Measurements from ENCODE around the gene MAPK8IP3.

MAPK8IP3 gene

GRCh38 chr16:1787056-1787321 is 81.0 kb downstream of the MAPK8IP3 start:
- H3K27me3 ChIP-seq (replicated peaks; ENCODE audit: insufficient read depth, low read length) = no peaks in the 10 kb centered on the region
- H4K20me1 ChIP-seq (ENCODE audit: insufficient read depth, low read length) = no peaks in the 10 kb centered on the region
- no peak for DNase-seq
- no peaks in the 10 kb centered on the region for H3K36me3 ChIP-seq (replicated peaks; ENCODE audit: insufficient read depth, low read length)
- no peak overlapping the region for H2AFZ ChIP-seq (ENCODE audit: low read length)
- H3K27ac ChIP-seq (ENCODE audit: low read length) = no peak overlapping the region
- no peaks in the 10 kb centered on the region for H3K4me1 ChIP-seq (ENCODE audit: low read length)
- no peaks in the 10 kb centered on the region for H3K9me2 ChIP-seq (replicated peaks; ENCODE audit: insufficient read depth, low read length)
- no peak overlapping the region for H3K4me2 ChIP-seq (ENCODE audit: low read depth, low read length)
- H3K9me3 ChIP-seq (replicated peaks; ENCODE audit: insufficient read depth, low read length) = no peaks in the 10 kb centered on the region
- H3K4me3 ChIP-seq (ENCODE audit: low read length) = no peak overlapping the region
- no peak overlapping the region for H3K9ac ChIP-seq (ENCODE audit: low read length)
- peaks cover 48% of the 10 kb centered on the region for H3K79me2 ChIP-seq (ENCODE audit: low read length)
- TF ChIP-seq EZH2 (optimal IDR thresholded peaks at IDR 0.05; ENCODE audit: low read depth, low read length) (no peak), CTCF (IDR thresholded peaks at IDR 0.05; ENCODE audit: low read length) (no peak), EZH2phosphoT487 (IDR thresholded peaks at IDR 0.05; ENCODE audit: low read length) (no peak)
- H3F3A ChIP-seq (ENCODE audit: insufficient read depth, low read length) = no peaks in the 10 kb centered on the region

- Histone ChIP-seq H3K9me3 (replicated peaks; ENCODE audit: insufficient read depth, low read length) (no peaks in the 10 kb centered on the region), H3K4me3 (ENCODE audit: low read length) (no peak overlapping the region), H3F3A (ENCODE audit: insufficient read depth, low read length) (no peaks in the 10 kb centered on the region), H3K36me3 (replicated peaks; ENCODE audit: insufficient read depth, low read length) (no peaks in the 10 kb centered on the region), H4K20me1 (ENCODE audit: insufficient read depth, low read length) (no peaks in the 10 kb centered on the region), H3K9me2 (replicated peaks; ENCODE audit: insufficient read depth, low read length) (no peaks in the 10 kb centered on the region), H2AFZ (ENCODE audit: low read length) (no peak overlapping the region), H3K9ac (ENCODE audit: low read length) (no peak overlapping the region), H3K4me1 (ENCODE audit: low read length) (no peaks in the 10 kb centered on the region), H3K79me2 (ENCODE audit: low read length) (peaks cover 48% of the 10 kb centered on the region), H3K27me3 (replicated peaks; ENCODE audit: insufficient read depth, low read length) (no peaks in the 10 kb centered on the region), H3K27ac (ENCODE audit: low read length) (no peak overlapping the region), H3K4me2 (ENCODE audit: low read depth, low read length) (no peak overlapping the region)
- no peak for DNase-seq
- TF ChIP-seq EZH2 (optimal IDR thresholded peaks at IDR 0.05; ENCODE audit: low read depth, low read length) = no peak
- TF ChIP-seq EZH2phosphoT487 (IDR thresholded peaks at IDR 0.05; ENCODE audit: low read length) = no peak
- no peak for TF ChIP-seq CTCF (IDR thresholded peaks at IDR 0.05; ENCODE audit: low read length)
These were observed 81.5 kb downstream of the MAPK8IP3 start for GRCh38 chr16:1787322-1788094.

GRCh38 chr16:1788095-1788707 is 82.2 kb downstream of the MAPK8IP3 start:
- Histone ChIP-seq H3K27ac (ENCODE audit: low read length) (no peak overlapping the region), H3K4me3 (ENCODE audit: low read length) (no peak overlapping the region), H4K20me1 (ENCODE audit: insufficient read depth, low read length) (no peaks in the 10 kb centered on the region), H3K4me2 (ENCODE audit: low read depth, low read length) (no peak overlapping the region), H3K4me1 (ENCODE audit: low read length) (no peaks in the 10 kb centered on the region), H3K9me3 (replicated peaks; ENCODE audit: insufficient read depth, low read length) (no peaks in the 10 kb centered on the region), H3K9ac (ENCODE audit: low read length) (no peak overlapping the region), H3K79me2 (ENCODE audit: low read length) (peaks cover 45% of the 10 kb centered on the region), H3K27me3 (replicated peaks; ENCODE audit: insufficient read depth, low read length) (no peaks in the 10 kb centered on the region), H3K36me3 (replicated peaks; ENCODE audit: insufficient read depth, low read length) (no peaks in the 10 kb centered on the region), H3K9me2 (replicated peaks; ENCODE audit: insufficient read depth, low read length) (no peaks in the 10 kb centered on the region), H3F3A (ENCODE audit: insufficient read depth, low read length) (no peaks in the 10 kb centered on the region), H2AFZ (ENCODE audit: low read length) (no peak overlapping the region)
- no peak for TF ChIP-seq EZH2 (optimal IDR thresholded peaks at IDR 0.05; ENCODE audit: low read depth, low read length)
- TF ChIP-seq CTCF (IDR thresholded peaks at IDR 0.05; ENCODE audit: low read length) = no peak
- no peak for TF ChIP-seq EZH2phosphoT487 (IDR thresholded peaks at IDR 0.05; ENCODE audit: low read length)
- DNase-seq = no peak
